ENCODE measurements around the gene SIAE. TPM values are rescaled to one million over a fixed set of nuclear protein-coding genes. Genes with fewer than 3 reads are reported as not detected.

SIAE gene
- total RNA-seq, 1 experiment from 2014 or later = 11.2 TPM

- no peaks in the 10 kb centered on the region for H3K27me3 ChIP-seq (replicated peaks; ENCODE audit: insufficient read depth, low read depth, low read length, poor library complexity)
- no peak for TF ChIP-seq CTCF (conservative IDR thresholded peaks at IDR 0.05; ENCODE audit: low read depth, low read length)
- no peak for TF ChIP-seq EZH2 (IDR thresholded peaks at IDR 0.05; ENCODE audit: borderline replicate concordance, low read depth, low read length, poor library complexity, severe bottlenecking)
- H3K36me3 ChIP-seq (ENCODE audit: insufficient read depth, low read length, poor library complexity, severe bottlenecking) = no peaks in the 10 kb centered on the region
- H3K27ac ChIP-seq (ENCODE audit: low read depth, low read length, poor library complexity, severe bottlenecking) = no peak overlapping the region
- no peak overlapping the region for H3K4me3 ChIP-seq (ENCODE audit: low read depth, low read length, poor library complexity, severe bottlenecking)
- no peaks in the 10 kb centered on the region for H3K9me3 ChIP-seq (ENCODE audit: low read depth, low read length, poor library complexity, severe bottlenecking)
- no TSS peak for BruUV-seq (replicated peaks)
- CTCF ChIA-PET = interaction anchor here (0.6 kb wide), 1 partner anchor 94 kb away, joined by 3 read pairs; no protein-coding TSS in a partner anchor
- no peak for DNase-seq (ENCODE audit: low spot score)
- POLR2A ChIA-PET (ENCODE audit: low non-redundant PET) = no interaction called here
- no peaks in the 10 kb centered on the region for H3K4me1 ChIP-seq (ENCODE audit: insufficient read depth, low read length, poor library complexity, severe bottlenecking)
- intact Hi-C loops (cut with micrococcal nuclease; ENCODE audit: unreplicated experiment) = no loop called here
Measured at GRCh38 chr11:124700028-124700427, 26.5 kb upstream of the SIAE start.

GRCh38 chr11:124699547-124699946, 26.0 kb upstream of the SIAE start:
- Histone ChIP-seq H3K36me3 (ENCODE audit: insufficient read depth, low read length, poor library complexity, severe bottlenecking) (no peaks in the 10 kb centered on the region), H3K27ac (ENCODE audit: low read depth, low read length, poor library complexity, severe bottlenecking) (no peak overlapping the region), H3K27me3 (replicated peaks; ENCODE audit: insufficient read depth, low read depth, low read length, poor library complexity) (no peaks in the 10 kb centered on the region), H3K4me1 (ENCODE audit: insufficient read depth, low read length, poor library complexity, severe bottlenecking) (no peaks in the 10 kb centered on the region), H3K4me3 (ENCODE audit: low read depth, low read length, poor library complexity, severe bottlenecking) (no peak overlapping the region), H3K9me3 (ENCODE audit: low read depth, low read length, poor library complexity, severe bottlenecking) (no peaks in the 10 kb centered on the region)
- no TSS peak for BruUV-seq (replicated peaks)
- TF ChIP-seq EZH2 (IDR thresholded peaks at IDR 0.05; ENCODE audit: borderline replicate concordance, low read depth, low read length, poor library complexity, severe bottlenecking) = no peak
- no peak for TF ChIP-seq CTCF (conservative IDR thresholded peaks at IDR 0.05; ENCODE audit: low read depth, low read length)
- intact Hi-C loops (cut with micrococcal nuclease; ENCODE audit: unreplicated experiment) = no loop called here
- ChIA-PET POLR2A (ENCODE audit: low non-redundant PET) (no interaction called here), CTCF (no interaction called here)
- DNase-seq (ENCODE audit: low spot score) = no peak

GRCh38 chr11:124693142-124693541, 19.6 kb upstream of the SIAE start:
- no peak overlapping the region for H3K4me3 ChIP-seq (ENCODE audit: low read depth, low read length, poor library complexity, severe bottlenecking)
- no peaks in the 10 kb centered on the region for H3K36me3 ChIP-seq (ENCODE audit: insufficient read depth, low read length, poor library complexity, severe bottlenecking)
- no peaks in the 10 kb centered on the region for H3K4me1 ChIP-seq (ENCODE audit: insufficient read depth, low read length, poor library complexity, severe bottlenecking)
- H3K27ac ChIP-seq (ENCODE audit: low read depth, low read length, poor library complexity, severe bottlenecking) = no peak overlapping the region
- intact Hi-C loops (cut with micrococcal nuclease; ENCODE audit: unreplicated experiment) = no loop called here
- H3K27me3 ChIP-seq (replicated peaks; ENCODE audit: insufficient read depth, low read depth, low read length, poor library complexity) = no peaks in the 10 kb centered on the region
- no peaks in the 10 kb centered on the region for H3K9me3 ChIP-seq (ENCODE audit: low read depth, low read length, poor library complexity, severe bottlenecking)
- TF ChIP-seq CTCF (conservative IDR thresholded peaks at IDR 0.05; ENCODE audit: low read depth, low read length) (no peak), EZH2 (IDR thresholded peaks at IDR 0.05; ENCODE audit: borderline replicate concordance, low read depth, low read length, poor library complexity, severe bottlenecking) (no peak)
- POLR2A ChIA-PET (ENCODE audit: low non-redundant PET) = no interaction called here
- no peak for DNase-seq (ENCODE audit: low spot score)
- no TSS peak for BruUV-seq (replicated peaks)
- CTCF ChIA-PET = no interaction called here

All from A673 (cell line).